ENCODE data around the gene VPS25.
"Not testable (repeated sequence)": the region's sequence is repeated elsewhere in the genome, so short reads cannot be mapped to it uniquely, and the experiment has no call there.

Gene VPS25

GRCh38 chr17:42769964-42770363 lies 3.3 kb upstream of the VPS25 start:
- DNase-seq, result not testable (repeated sequence)

GRCh38 chr17:42772945-42773289 lies 332 bp upstream of the VPS25 start:
- no peak for DNase-seq

- DNase-seq, result no peak
Observed at GRCh38 chr17:42774066-42774745, 957 bp downstream of the VPS25 start.

- DNase-seq, result no peak
Observed at GRCh38 chr17:42775534-42776098, 2.4 kb downstream of the VPS25 start.

GRCh38 chr17:42778570-42778969 lies 5.3 kb downstream of the VPS25 start:
- no peak for DNase-seq

- DNase-seq, result no peak
Observed at GRCh38 chr17:42779304-42779935, 6.2 kb downstream of the VPS25 start.

GRCh38 chr17:42779936-42780850 lies 6.9 kb downstream of the VPS25 start, which contains the start of gene WNK4:
WNK4 (plus strand) TSS chr17:42780610; CDS start chr17:42780699, 89 bp downstream.
- no peak for DNase-seq

- DNase-seq, result no peak
Observed at GRCh38 chr17:42780851-42781638, 7.8 kb downstream of the VPS25 start.

GRCh38 chr17:42781639-42782165 lies 8.5 kb downstream of the VPS25 start:
- DNase-seq, result no peak

- no peak for DNase-seq
Observed at GRCh38 chr17:42782166-42783061, 9.2 kb downstream of the VPS25 start.

GRCh38 chr17:42783062-42783790 lies 10.0 kb downstream of the VPS25 start:
- no peak for DNase-seq

- no peak for DNase-seq
Observed at GRCh38 chr17:42783791-42784138, 10.5 kb downstream of the VPS25 start.

- DNase-seq, result no peak
Observed at GRCh38 chr17:42784409-42784808, 11.2 kb downstream of the VPS25 start.

GRCh38 chr17:42784811-42785592 lies 11.8 kb downstream of the VPS25 start:
- DNase-seq, result no peak

GRCh38 chr17:42787266-42787665 lies 14.0 kb downstream of the VPS25 start:
- no peak for DNase-seq

- DNase-seq, result no peak
Observed at GRCh38 chr17:42791948-42792347, 18.7 kb downstream of the VPS25 start.

GRCh38 chr17:42792545-42792944 lies 19.3 kb downstream of the VPS25 start:
- no peak for DNase-seq

GRCh38 chr17:42795061-42795460 lies 21.8 kb downstream of the VPS25 start:
- DNase-seq, result no peak

- no peak for DNase-seq
Observed at GRCh38 chr17:42795465-42795864, 22.2 kb downstream of the VPS25 start.
